ENCODE data around the gene TOX3.

DNA sequence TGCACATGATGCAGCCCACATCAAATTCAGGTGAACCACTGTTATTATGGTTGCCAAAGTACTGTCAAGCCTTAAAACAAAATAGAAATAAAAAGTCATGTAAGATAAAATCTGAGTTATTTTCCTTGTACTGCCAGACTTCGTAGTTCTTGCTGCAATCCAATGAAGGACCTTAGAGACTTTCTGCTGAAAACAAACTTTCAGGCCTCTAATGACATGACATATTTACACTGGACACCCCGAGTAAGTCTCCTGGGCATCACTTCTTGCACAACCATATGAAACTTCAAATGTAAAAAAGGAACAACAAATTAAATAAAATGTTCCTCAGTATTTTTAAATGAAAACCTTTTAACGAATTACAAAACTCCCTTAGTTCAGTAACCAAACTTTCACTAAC, 66.7 kb downstream of the TOX3 start:
- no peak for TF ChIP-seq EZH2 (IDR thresholded peaks at IDR 0.05; ENCODE audit: borderline replicate concordance, insufficient read depth, low read depth, low read length, poor library complexity, severe bottlenecking)
- TF ChIP-seq, protein P1, sequence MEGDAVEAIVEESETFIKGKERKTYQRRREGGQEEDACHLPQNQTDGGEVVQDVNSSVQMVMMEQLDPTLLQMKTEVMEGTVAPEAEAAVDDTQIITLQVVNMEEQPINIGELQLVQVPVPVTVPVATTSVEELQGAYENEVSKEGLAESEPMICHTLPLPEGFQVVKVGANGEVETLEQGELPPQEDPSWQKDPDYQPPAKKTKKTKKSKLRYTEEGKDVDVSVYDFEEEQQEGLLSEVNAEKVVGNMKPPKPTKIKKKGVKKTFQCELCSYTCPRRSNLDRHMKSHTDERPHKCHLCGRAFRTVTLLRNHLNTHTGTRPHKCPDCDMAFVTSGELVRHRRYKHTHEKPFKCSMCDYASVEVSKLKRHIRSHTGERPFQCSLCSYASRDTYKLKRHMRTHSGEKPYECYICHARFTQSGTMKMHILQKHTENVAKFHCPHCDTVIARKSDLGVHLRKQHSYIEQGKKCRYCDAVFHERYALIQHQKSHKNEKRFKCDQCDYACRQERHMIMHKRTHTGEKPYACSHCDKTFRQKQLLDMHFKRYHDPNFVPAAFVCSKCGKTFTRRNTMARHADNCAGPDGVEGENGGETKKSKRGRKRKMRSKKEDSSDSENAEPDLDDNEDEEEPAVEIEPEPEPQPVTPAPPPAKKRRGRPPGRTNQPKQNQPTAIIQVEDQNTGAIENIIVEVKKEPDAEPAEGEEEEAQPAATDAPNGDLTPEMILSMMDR (IDR thresholded peaks at IDR 0.05): no peak
